ENCODE results near the gene GTF2I.
"Not testable (repeated sequence)": the region's sequence is repeated elsewhere in the genome, so short reads cannot be mapped to it uniquely, and the experiment has no call there.

GTF2I gene

DNA sequence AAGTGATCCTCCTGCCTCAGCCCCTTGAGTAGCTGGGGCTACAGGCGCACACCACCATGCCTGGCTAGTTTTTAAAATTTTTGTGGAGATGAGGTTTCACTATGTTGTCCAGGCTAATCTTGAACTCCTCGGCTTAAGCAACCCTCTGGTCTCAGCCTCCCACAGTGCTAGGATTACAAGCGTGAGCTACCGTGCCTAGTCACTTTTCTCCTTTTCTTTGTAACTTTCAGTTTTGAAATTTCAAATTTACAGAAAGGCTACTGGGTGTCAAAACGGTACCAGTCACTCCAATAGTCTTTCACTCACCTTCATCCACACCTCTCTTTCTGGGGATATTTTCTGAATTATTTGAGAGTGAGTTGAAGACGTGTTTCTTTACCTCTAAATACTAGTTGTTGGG lies 117.6 kb downstream of the GTF2I start:
- POLR2A ChIA-PET; CTCF ChIA-PET; H3K36me3 ChIP-seq (ENCODE audit: control insufficient read depth in 4 of 4, insufficient read depth in 4 of 4, low read length in 3 of 4); H3K27me3 ChIP-seq (replicated peaks in 2 of 5; ENCODE audit: control insufficient read depth in 4 of 5, insufficient read depth in 5 of 5, low read length in 4 of 5); H3K27ac ChIP-seq (ENCODE audit: insufficient read depth in 1 of 2, low read depth in 1 of 2, low read length in 2 of 2, poor library complexity in 1 of 2, severe bottlenecking in 2 of 2); DNase-seq; H3K4me3 ChIP-seq (ENCODE audit: control insufficient read depth in 1 of 7, extremely low read depth in 1 of 7, insufficient read depth in 4 of 7, low read depth in 2 of 7, low read length in 6 of 7); H3K4me1 ChIP-seq (ENCODE audit: control extremely low read depth in 1 of 4, control insufficient read depth in 4 of 4, insufficient read depth in 4 of 4, low read length in 3 of 4); H3K9me3 ChIP-seq (ENCODE audit: control extremely low read depth in 1 of 5, control insufficient read depth in 4 of 5, insufficient read depth in 2 of 5, low read depth in 1 of 5, low read length in 4 of 5): not testable (repeated sequence)
- no CpG with 5 or more reads among the region's 6 CpGs for WGBS (ENCODE audit: insufficient coverage)

DNA sequence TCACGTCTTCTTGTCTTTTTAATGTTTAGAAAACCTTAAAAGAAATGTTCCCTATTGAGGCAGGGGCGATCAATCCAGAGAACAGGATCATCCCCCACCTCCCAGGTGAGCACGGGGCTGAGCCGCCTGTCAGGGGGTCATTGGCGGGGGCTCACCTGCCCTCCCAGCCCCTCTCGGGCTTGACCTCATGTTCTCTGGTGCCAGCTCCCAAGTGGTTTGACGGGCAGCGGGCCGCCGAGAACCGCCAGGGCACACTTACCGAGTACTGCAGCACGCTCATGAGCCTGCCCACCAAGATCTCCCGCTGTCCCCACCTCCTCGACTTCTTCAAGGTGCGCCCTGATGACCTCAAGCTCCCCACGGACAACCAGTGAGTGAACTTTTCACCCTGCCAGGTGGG lies 121.5 kb downstream of the GTF2I start:
- H3K4me3 ChIP-seq (ENCODE audit: control insufficient read depth in 1 of 7, extremely low read depth in 1 of 7, insufficient read depth in 4 of 7, low read depth in 2 of 7, low read length in 6 of 7); CTCF ChIA-PET; H3K4me1 ChIP-seq (ENCODE audit: control extremely low read depth in 1 of 4, control insufficient read depth in 4 of 4, insufficient read depth in 4 of 4, low read length in 3 of 4); H3K36me3 ChIP-seq (ENCODE audit: control insufficient read depth in 4 of 4, insufficient read depth in 4 of 4, low read length in 3 of 4); H3K27me3 ChIP-seq (replicated peaks in 2 of 5; ENCODE audit: control insufficient read depth in 4 of 5, insufficient read depth in 5 of 5, low read length in 4 of 5); POLR2A ChIA-PET; DNase-seq; H3K9me3 ChIP-seq (ENCODE audit: control extremely low read depth in 1 of 5, control insufficient read depth in 4 of 5, insufficient read depth in 2 of 5, low read depth in 1 of 5, low read length in 4 of 5); H3K27ac ChIP-seq (ENCODE audit: insufficient read depth in 1 of 2, low read depth in 1 of 2, low read length in 2 of 2, poor library complexity in 1 of 2, severe bottlenecking in 2 of 2): not testable (repeated sequence)
- WGBS (ENCODE audit: insufficient coverage) = no CpG with 5 or more reads among the region's 17 CpGs

- CTCF ChIA-PET; H3K27ac ChIP-seq (ENCODE audit: insufficient read depth in 1 of 2, low read depth in 1 of 2, low read length in 2 of 2, poor library complexity in 1 of 2, severe bottlenecking in 2 of 2); DNase-seq; POLR2A ChIA-PET; H3K4me3 ChIP-seq (ENCODE audit: control insufficient read depth in 1 of 7, extremely low read depth in 1 of 7, insufficient read depth in 4 of 7, low read depth in 2 of 7, low read length in 6 of 7); H3K4me1 ChIP-seq (ENCODE audit: control extremely low read depth in 1 of 4, control insufficient read depth in 4 of 4, insufficient read depth in 4 of 4, low read length in 3 of 4); H3K9me3 ChIP-seq (ENCODE audit: control extremely low read depth in 1 of 5, control insufficient read depth in 4 of 5, insufficient read depth in 2 of 5, low read depth in 1 of 5, low read length in 4 of 5); H3K27me3 ChIP-seq (replicated peaks in 2 of 5; ENCODE audit: control insufficient read depth in 4 of 5, insufficient read depth in 5 of 5, low read length in 4 of 5); H3K36me3 ChIP-seq (ENCODE audit: control insufficient read depth in 4 of 4, insufficient read depth in 4 of 4, low read length in 3 of 4): not testable (repeated sequence)
- no CpG with 5 or more reads among the region's 6 CpGs for whole genome bisulfite sequencing (ENCODE audit: insufficient coverage)
Observed at GRCh38 chr7:74781746-74782145, 124.2 kb downstream of the GTF2I start.

DNA sequence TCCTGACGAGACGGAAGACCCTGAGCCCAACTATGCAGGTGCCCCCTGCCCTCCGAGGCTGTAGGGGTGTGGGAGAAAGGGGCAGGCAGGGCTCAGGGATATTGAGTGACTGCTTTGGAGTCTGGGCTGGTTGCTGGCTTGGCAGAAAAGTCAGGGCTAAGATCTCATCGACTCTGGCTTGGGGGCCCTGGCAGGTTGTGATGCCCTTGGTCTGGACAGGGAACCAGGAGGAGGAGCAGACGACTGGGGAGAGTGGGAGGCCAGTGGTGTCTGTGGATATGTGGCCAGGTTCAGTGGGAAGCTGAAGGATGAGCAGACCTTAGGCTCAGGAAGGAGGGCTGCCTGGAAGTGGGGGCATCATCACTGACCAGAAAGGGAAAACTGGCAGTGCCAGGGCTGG lies 126.1 kb downstream of the GTF2I start:
- H3K4me1 ChIP-seq (ENCODE audit: control extremely low read depth in 1 of 4, control insufficient read depth in 4 of 4, insufficient read depth in 4 of 4, low read length in 3 of 4); H3K36me3 ChIP-seq (ENCODE audit: control insufficient read depth in 4 of 4, insufficient read depth in 4 of 4, low read length in 3 of 4); H3K27ac ChIP-seq (ENCODE audit: insufficient read depth in 1 of 2, low read depth in 1 of 2, low read length in 2 of 2, poor library complexity in 1 of 2, severe bottlenecking in 2 of 2); DNase-seq; POLR2A ChIA-PET; CTCF ChIA-PET; H3K27me3 ChIP-seq (replicated peaks in 2 of 5; ENCODE audit: control insufficient read depth in 4 of 5, insufficient read depth in 5 of 5, low read length in 4 of 5); H3K4me3 ChIP-seq (ENCODE audit: control insufficient read depth in 1 of 7, extremely low read depth in 1 of 7, insufficient read depth in 4 of 7, low read depth in 2 of 7, low read length in 6 of 7); H3K9me3 ChIP-seq (ENCODE audit: control extremely low read depth in 1 of 5, control insufficient read depth in 4 of 5, insufficient read depth in 2 of 5, low read depth in 1 of 5, low read length in 4 of 5): not testable (repeated sequence)
- WGBS (ENCODE audit: insufficient coverage) = 100% methylated on average over 1 of the region's 5 CpGs

- WGBS (ENCODE audit: insufficient coverage) = 0% methylated on average over 1 of the region's 82 CpGs
- peak; percentile 82 to 84 (median 83) for DNase-seq
- H3K27me3 ChIP-seq (replicated peaks in 2 of 5; ENCODE audit: control insufficient read depth in 4 of 5, insufficient read depth in 5 of 5, low read length in 4 of 5); H3K36me3 ChIP-seq (ENCODE audit: control insufficient read depth in 4 of 4, insufficient read depth in 4 of 4, low read length in 3 of 4); H3K4me1 ChIP-seq (ENCODE audit: control extremely low read depth in 1 of 4, control insufficient read depth in 4 of 4, insufficient read depth in 4 of 4, low read length in 3 of 4); CTCF ChIA-PET; H3K9me3 ChIP-seq (ENCODE audit: control extremely low read depth in 1 of 5, control insufficient read depth in 4 of 5, insufficient read depth in 2 of 5, low read depth in 1 of 5, low read length in 4 of 5); POLR2A ChIA-PET; H3K27ac ChIP-seq (ENCODE audit: insufficient read depth in 1 of 2, low read depth in 1 of 2, low read length in 2 of 2, poor library complexity in 1 of 2, severe bottlenecking in 2 of 2): not testable (repeated sequence)
- H3K4me3 ChIP-seq (ENCODE audit: control insufficient read depth in 1 of 7, extremely low read depth in 1 of 7, insufficient read depth in 4 of 7, low read depth in 2 of 7, low read length in 6 of 7) = peak overlapping the region in 2 of 7 experiments; percentile 36 to 48
Observed at GRCh38 chr7:74788369-74789150, 131.0 kb downstream of the GTF2I start.

DNA sequence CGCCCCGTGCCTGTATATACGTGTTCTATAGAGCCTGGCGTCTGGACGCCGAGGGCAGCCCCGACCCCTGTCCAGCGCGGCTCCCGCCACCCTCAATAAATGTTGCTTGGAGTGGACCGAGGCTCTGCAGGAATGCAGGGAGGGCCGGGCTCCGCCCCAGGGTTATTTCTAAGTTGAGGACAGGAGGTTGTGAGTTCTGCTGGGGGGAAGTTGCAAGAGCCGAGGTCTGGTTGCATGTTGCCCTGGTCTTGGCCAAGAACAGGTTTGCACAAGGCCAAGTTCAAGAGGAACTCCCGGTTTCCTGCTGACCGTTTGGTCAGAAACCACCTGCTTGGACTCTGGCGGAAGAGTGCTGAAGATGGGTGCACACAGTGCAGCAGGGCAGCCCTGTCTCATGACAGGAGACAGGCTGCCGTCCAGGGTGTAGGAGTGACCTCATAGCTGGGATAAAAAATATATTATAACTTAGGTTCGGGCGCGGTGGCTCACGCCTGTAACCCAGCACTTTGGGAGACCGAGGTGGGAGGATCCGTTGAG lies 131.8 kb downstream of the GTF2I start:
- H3K4me3 ChIP-seq (ENCODE audit: control insufficient read depth in 1 of 7, extremely low read depth in 1 of 7, insufficient read depth in 4 of 7, low read depth in 2 of 7, low read length in 6 of 7); H3K27ac ChIP-seq (ENCODE audit: insufficient read depth in 1 of 2, low read depth in 1 of 2, low read length in 2 of 2, poor library complexity in 1 of 2, severe bottlenecking in 2 of 2); CTCF ChIA-PET; DNase-seq; H3K4me1 ChIP-seq (ENCODE audit: control extremely low read depth in 1 of 4, control insufficient read depth in 4 of 4, insufficient read depth in 4 of 4, low read length in 3 of 4); H3K9me3 ChIP-seq (ENCODE audit: control extremely low read depth in 1 of 5, control insufficient read depth in 4 of 5, insufficient read depth in 2 of 5, low read depth in 1 of 5, low read length in 4 of 5); POLR2A ChIA-PET; H3K36me3 ChIP-seq (ENCODE audit: control insufficient read depth in 4 of 4, insufficient read depth in 4 of 4, low read length in 3 of 4); H3K27me3 ChIP-seq (replicated peaks in 2 of 5; ENCODE audit: control insufficient read depth in 4 of 5, insufficient read depth in 5 of 5, low read length in 4 of 5): not testable (repeated sequence)
- no CpG with 5 or more reads among the region's 24 CpGs for WGBS (ENCODE audit: insufficient coverage)

- H3K9me3 ChIP-seq (ENCODE audit: control extremely low read depth in 1 of 5, control insufficient read depth in 4 of 5, insufficient read depth in 2 of 5, low read depth in 1 of 5, low read length in 4 of 5); H3K4me3 ChIP-seq (ENCODE audit: control insufficient read depth in 1 of 7, extremely low read depth in 1 of 7, insufficient read depth in 4 of 7, low read depth in 2 of 7, low read length in 6 of 7); CTCF ChIA-PET; H3K36me3 ChIP-seq (ENCODE audit: control insufficient read depth in 4 of 4, insufficient read depth in 4 of 4, low read length in 3 of 4); H3K27me3 ChIP-seq (replicated peaks in 2 of 5; ENCODE audit: control insufficient read depth in 4 of 5, insufficient read depth in 5 of 5, low read length in 4 of 5); H3K4me1 ChIP-seq (ENCODE audit: control extremely low read depth in 1 of 4, control insufficient read depth in 4 of 4, insufficient read depth in 4 of 4, low read length in 3 of 4); DNase-seq; POLR2A ChIA-PET; H3K27ac ChIP-seq (ENCODE audit: insufficient read depth in 1 of 2, low read depth in 1 of 2, low read length in 2 of 2, poor library complexity in 1 of 2, severe bottlenecking in 2 of 2): not testable (repeated sequence)
- WGBS (ENCODE audit: insufficient coverage) = no CpG with 5 or more reads among the region's 27 CpGs
Observed at GRCh38 chr7:74797848-74798622, 140.5 kb downstream of the GTF2I start.

All from common myeloid progenitor, CD34-positive (primary cell).